PC-3 (cell line): ENCODE results near the gene TBC1D9. TPM values are rescaled to one million over a fixed set of nuclear protein-coding genes. Genes with fewer than 3 reads are reported as not detected.

Source experiments
- ATAC-seq: fragments of 200-7000 bp; cut with Tn5 transposase; 2 replicates; pipeline ENCODE4 v1.9.1; 2020; ENCODE audit warnings: mild to moderate bottlenecking, moderate library complexity
- BruUV-seq: library from RNA; stranded (reverse); fragments of 400-500 nt; replicated peaks from 2 replicates; lab custom pipeline; 2021; lab: Mats Ljungman, UMichigan
- CTCF ChIA-PET: fragments of 300-600 bp; sonication (Branson Sonifier 250); formaldehyde crosslinking; loops from one replicate; lab custom pipeline; 2022; ENCODE audit warnings: antibody characterized with exemption; lab: Charles Lee
- POLR2A ChIA-PET: fragments of 300-600 bp; sonication (Branson Sonifier 250); formaldehyde crosslinking; loops from one replicate; lab custom pipeline; 2022; ENCODE audit warnings: antibody characterized with exemption; ENCODE audit not compliant: unreplicated experiment; lab: Charles Lee
- DNase-seq: peaks from one replicate; pipeline ENCODE4 v3.0.0-alpha.2; 2015
- H2AFZ ChIP-seq: fragments of 300-600 bp; sonication (generic); 2 replicates; pipeline ENCODE4 v1.6.0; 2016; ENCODE audit warnings: antibody characterized with exemption, low read length
- H3F3A ChIP-seq: fragments of 300-600 bp; sonication (generic); one replicate; pipeline ENCODE4 v1.6.0; 2017; ENCODE audit warnings: antibody characterized with exemption, low read length, control low read depth, mild to moderate bottlenecking; ENCODE audit not compliant: unreplicated experiment
- H3K27ac ChIP-seq: fragments of 300-600 bp; sonication (generic); 2 replicates; pipeline ENCODE4 v1.5.1; 2016; ENCODE audit warnings: mild to moderate bottlenecking, low read length
- H3K27me3 ChIP-seq: fragments of 300-600 bp; sonication (generic); 2 replicates; pipeline ENCODE4 v1.6.1; 2016; ENCODE audit warnings: low read length, mixed read lengths
- H3K36me3 ChIP-seq: fragments of 300-600 bp; sonication (generic); 2 replicates; pipeline ENCODE4 v1.6.1; 2016; ENCODE audit warnings: low read depth, mixed run types, low read length, mixed read lengths
- H3K4me1 ChIP-seq: fragments of 300-600 bp; sonication (generic); 2 replicates; pipeline ENCODE4 v1.5.1; 2016; ENCODE audit warnings: low read length; ENCODE audit not compliant: insufficient read depth
- H3K4me2 ChIP-seq: fragments of 300-600 bp; sonication (generic); 2 replicates; pipeline ENCODE4 v1.6.0; 2016; ENCODE audit warnings: low read length
- H3K4me3 ChIP-seq: fragments of 300-600 bp; sonication (generic); 2 replicates; pipeline ENCODE4 v1.5.1; 2016; ENCODE audit warnings: mild to moderate bottlenecking, low read length, mixed read lengths
- H3K79me2 ChIP-seq: fragments of 300-600 bp; sonication (generic); 2 replicates; pipeline ENCODE4 v1.6.1; 2017; ENCODE audit warnings: low read length, mixed read lengths
- H3K9ac ChIP-seq: fragments of 300-600 bp; sonication (generic); 2 replicates; pipeline ENCODE4 v1.6.0; 2016; ENCODE audit warnings: mild to moderate bottlenecking, low read length
- H3K9me2 ChIP-seq: fragments of 300-600 bp; sonication (generic); replicated peaks from 2 replicates; pipeline ENCODE4 v1.6.1; 2016; ENCODE audit warnings: mixed run types, low read length, mixed read lengths
- H3K9me3 ChIP-seq: fragments of 300-600 bp; sonication (generic); 2 replicates; pipeline ENCODE4 v1.6.1; 2016; ENCODE audit warnings: low read length, mixed read lengths
- H4K20me1 ChIP-seq: fragments of 300-600 bp; sonication (generic); 2 replicates; pipeline ENCODE4 v1.6.1; 2016; ENCODE audit warnings: low read length, mixed read lengths
- CTCF ChIP-seq: fragments of 300-600 bp; sonication (generic); conservative IDR thresholded peaks from 2 replicates; pipeline ENCODE4 v1.5.1; 2017; ENCODE audit warnings: antibody characterized with exemption, low read depth, mild to moderate bottlenecking, low read length
- EZH2 ChIP-seq: fragments of 300-600 bp; sonication (generic); IDR thresholded peaks from one replicate; pipeline ENCODE4 v1.6.1; 2017; ENCODE audit warnings: antibody characterized with exemption, mild to moderate bottlenecking, low read length; ENCODE audit not compliant: unreplicated experiment
- EZH2phosphoT487 ChIP-seq: fragments of 300-600 bp; sonication (generic); IDR thresholded peaks from 2 replicates; pipeline ENCODE4 v1.6.1; 2018; ENCODE audit warnings: mild to moderate bottlenecking, antibody characterized with exemption, low read length, borderline replicate concordance
- intact Hi-C: fragments of 100-400 bp; cut with micrococcal nuclease; formaldehyde crosslinking; loops from 2 replicates; pipeline ENCODE4 v1.9.0; 2023
- total RNA-seq: library from RNA; depleted of rRNA; stranded (reverse); fragments of >200 nt; gene quantifications from 2 replicates; pipeline ENCODE4 v1.2.3, GENCODE V29; 2014

Gene TBC1D9
- total RNA-seq, 1 experiment from 2014 or later = 11.2 TPM

GRCh38 chr4:140603286-140603685 lies 152.9 kb downstream of the TBC1D9 start:
- TF ChIP-seq CTCF (no peak), EZH2 (no peak), EZH2phosphoT487 (no peak)
- H3K4me1 ChIP-seq = no peaks in the 10 kb centered on the region
- H2AFZ ChIP-seq = no peak overlapping the region
- H3K36me3 ChIP-seq = no peaks in the 10 kb centered on the region
- no TSS peak for BruUV-seq
- POLR2A ChIA-PET = no interaction called here
- intact Hi-C loops = no loop called here
- H3K9ac ChIP-seq = no peak overlapping the region
- no peak overlapping the region for H3K27ac ChIP-seq
- H3K9me2 ChIP-seq = no peaks in the 10 kb centered on the region
- no peaks in the 10 kb centered on the region for H4K20me1 ChIP-seq
- no peaks in the 10 kb centered on the region for H3K9me3 ChIP-seq
- no peaks in the 10 kb centered on the region for H3K79me2 ChIP-seq
- H3F3A ChIP-seq = no peaks in the 10 kb centered on the region
- DNase-seq (no peak), ATAC-seq (no peak)
- H3K4me3 ChIP-seq = no peak overlapping the region
- no peaks in the 10 kb centered on the region for H3K27me3 ChIP-seq
- CTCF ChIA-PET = no interaction called here
- no peak overlapping the region for H3K4me2 ChIP-seq

- ChIA-PET POLR2A (no interaction called here), CTCF (no interaction called here)
- Histone ChIP-seq H3K27me3 (no peaks in the 10 kb centered on the region), H3K4me2 (no peak overlapping the region), H4K20me1 (no peaks in the 10 kb centered on the region), H3K9me2 (no peaks in the 10 kb centered on the region), H3K4me3 (no peak overlapping the region), H3K36me3 (no peaks in the 10 kb centered on the region), H3K9ac (no peak overlapping the region), H2AFZ (no peak overlapping the region), H3F3A (no peaks in the 10 kb centered on the region), H3K4me1 (no peaks in the 10 kb centered on the region), H3K9me3 (no peaks in the 10 kb centered on the region), H3K27ac (no peak overlapping the region), H3K79me2 (no peaks in the 10 kb centered on the region)
- TF ChIP-seq EZH2 (no peak), CTCF (no peak), EZH2phosphoT487 (no peak)
- ATAC-seq = no peak
- no TSS peak for BruUV-seq
- intact Hi-C loops = no loop called here
- no peak for DNase-seq
Observed at GRCh38 chr4:140602714-140603113, 153.5 kb downstream of the TBC1D9 start.

- intact Hi-C loops = no loop called here
- ChIA-PET CTCF (no interaction called here), POLR2A (no interaction called here)
- Histone ChIP-seq H3K9ac (no peak overlapping the region), H2AFZ (no peak overlapping the region), H3F3A (no peaks in the 10 kb centered on the region), H3K4me2 (no peak overlapping the region), H3K36me3 (no peaks in the 10 kb centered on the region), H3K4me1 (no peaks in the 10 kb centered on the region), H3K9me3 (no peaks in the 10 kb centered on the region), H4K20me1 (no peaks in the 10 kb centered on the region), H3K9me2 (no peaks in the 10 kb centered on the region), H3K27ac (no peak overlapping the region), H3K79me2 (no peaks in the 10 kb centered on the region), H3K27me3 (no peaks in the 10 kb centered on the region), H3K4me3 (no peak overlapping the region)
- ATAC-seq (no peak), DNase-seq (no peak)
- no TSS peak for BruUV-seq
- TF ChIP-seq EZH2phosphoT487 (no peak), EZH2 (no peak)
Observed at GRCh38 chr4:140600408-140600807, 155.8 kb downstream of the TBC1D9 start.
